GM12878 (cell line): ENCODE data around the gene SIGLEC10. TPM values are rescaled to one million over a fixed set of nuclear protein-coding genes. Genes with fewer than 3 reads are reported as not detected.

Source experiments
- ATAC-seq: fragments of 200-7000 bp; cut with Tn5 transposase; 3 replicates; pipeline ENCODE4 v1.9.1; 2020; ENCODE audit warnings: mild to moderate bottlenecking, moderate library complexity
- BruUV-seq: library from RNA; stranded (reverse); fragments of 400-500 nt; replicated peaks from 2 replicates; lab custom pipeline; 2021; lab: Mats Ljungman, UMichigan
- CTCF ChIA-PET: fragments of 300-600 bp; sonication (Branson Sonifier 250); formaldehyde crosslinking; extraction: SDS; loops from one replicate; lab custom pipeline; 2021; ENCODE audit warnings: inconsistent platforms; lab: Yijun Ruan, JAX
- POLR2A ChIA-PET: fragments of 350-600 bp; formaldehyde crosslinking; extraction: SDS; loops from one replicate; lab custom pipeline; 2021; ENCODE audit warnings: inconsistent platforms; lab: Charles Lee
- RAD21 ChIA-PET: fragments of 300-600 bp; sonication (Branson Sonifier 250); formaldehyde crosslinking; loops from one replicate; lab custom pipeline; 2023; ENCODE audit warnings: antibody characterized with exemption; ENCODE audit not compliant: unreplicated experiment; lab: Charles Lee
- SMC1A ChIA-PET: fragments of 300-600 bp; sonication (Branson Sonifier 250); formaldehyde crosslinking; loops from one replicate; lab custom pipeline; 2023; ENCODE audit not compliant: unreplicated experiment, uncharacterized antibody; lab: Charles Lee
- DNase-seq: peaks from one replicate; pipeline ENCODE4 v3.0.0-alpha.2; 2011; ENCODE audit warnings: low read depth, low spot score
- FAIRE-seq: peaks from 3 replicates; lab custom pipeline; 2011; peaks lifted over from hg19 to GRCh38; lab: Jason Lieb, UNC
- H2AFZ ChIP-seq: 2 replicates; pipeline ENCODE4 v1.6.0; 2011; ENCODE audit warnings: low read depth, low read length, control low read depth; ENCODE audit not compliant: control insufficient read depth
- H3K27ac ChIP-seq: 2 replicates; pipeline ENCODE4 v1.5.1; 2011; ENCODE audit warnings: control low read depth; ENCODE audit not compliant: control insufficient read depth, insufficient read depth
- H3K27me3 ChIP-seq, 2 experiments: replicated peaks in 1 of 2; 2 replicates each; pipeline versions ENCODE4 v1.6.0 to v1.6.1; 2011; ENCODE audit warnings: low read length in 1 of 2; ENCODE audit not compliant: control insufficient read depth in 2 of 2, insufficient read depth in 2 of 2
- H3K36me3 ChIP-seq, 2 experiments: 2 replicates each; pipeline ENCODE4 v1.5.1; 2011; ENCODE audit warnings: low read length in 1 of 2; ENCODE audit not compliant: control insufficient read depth in 2 of 2, insufficient read depth in 2 of 2
- H3K4me1 ChIP-seq: 2 replicates; pipeline ENCODE4 v1.6.1; 2011; ENCODE audit warnings: mild to moderate bottlenecking, low read length, moderate library complexity, mixed read lengths; ENCODE audit not compliant: control insufficient read depth, insufficient read depth
- H3K4me2 ChIP-seq: 2 replicates; pipeline ENCODE4 v1.6.0; 2011; ENCODE audit warnings: control low read depth; ENCODE audit not compliant: control insufficient read depth, insufficient read depth
- H3K4me3 ChIP-seq: fragments of 200-600 bp; sonication (generic); 2 replicates; pipeline ENCODE4 v1.5.1; 2016
- H3K79me2 ChIP-seq: 2 replicates; pipeline ENCODE4 v1.6.0; 2011; ENCODE audit warnings: low read length; ENCODE audit not compliant: control insufficient read depth, insufficient read depth
- H3K9ac ChIP-seq: 2 replicates; pipeline ENCODE4 v1.8.0; 2011; ENCODE audit warnings: low read length, control low read depth, mixed read lengths; ENCODE audit not compliant: control insufficient read depth, insufficient read depth
- H3K9me3 ChIP-seq: replicated peaks from 3 replicates; pipeline ENCODE4 v1.5.1; 2011; ENCODE audit warnings: mild to moderate bottlenecking, low read length; ENCODE audit not compliant: control insufficient read depth, insufficient read depth
- H4K20me1 ChIP-seq: 2 replicates; pipeline ENCODE4 v1.6.0; 2011; ENCODE audit not compliant: control insufficient read depth, insufficient read depth
- BMI1 ChIP-seq: fragments of 450-650 bp; IDR thresholded peaks from 2 replicates; pipeline ENCODE4 v1.6.1; 2016; ENCODE audit warnings: mild to moderate bottlenecking, moderate library complexity, borderline replicate concordance
- CHD4 ChIP-seq: fragments of 200-600 bp; sonication (generic); IDR thresholded peaks from 2 replicates; pipeline ENCODE4 v1.6.1; 2016; ENCODE audit warnings: mild to moderate bottlenecking
- EED ChIP-seq: sonication (generic); IDR thresholded peaks from 2 replicates; pipeline ENCODE4 v1.6.1; 2016; ENCODE audit warnings: antibody characterized with exemption, low read depth
- ETV6 ChIP-seq, 2 experiments: fragments of 450-650 bp in 1 of 2; IDR thresholded peaks in 1 of 2; conservative IDR thresholded peaks in 1 of 2; 2 replicates each; pipeline ENCODE4 v1.6.1; 2014; ENCODE audit warnings: antibody characterized with exemption in 1 of 2, borderline replicate concordance in 1 of 2, low read depth in 1 of 2, mild to moderate bottlenecking in 1 of 2, moderate library complexity in 1 of 2
- GABPA ChIP-seq: IDR thresholded peaks from 2 replicates; pipeline ENCODE4 v1.6.1; 2014; ENCODE audit warnings: antibody characterized with exemption, low read depth, mild to moderate bottlenecking, inconsistent platforms
- HDAC2 ChIP-seq: fragments of 200-600 bp; sonication (generic); IDR thresholded peaks from 2 replicates; pipeline ENCODE4 v1.6.1; 2017
- KLF5 ChIP-seq: fragments of 450-650 bp; IDR thresholded peaks from 2 replicates; pipeline ENCODE4 v1.6.1; 2014; ENCODE audit warnings: mild to moderate bottlenecking; ENCODE audit not compliant: partially characterized antibody
- NFYB ChIP-seq: IDR thresholded peaks from 2 replicates; pipeline ENCODE4 v1.6.1; 2011; ENCODE audit warnings: low read depth, mild to moderate bottlenecking, low read length, improper control_type of control experiment, moderate library complexity; ENCODE audit not compliant: insufficient read depth
- PRDM15 ChIP-seq: fragments of 450-650 bp; formaldehyde crosslinking; IDR thresholded peaks from 2 replicates; pipeline ENCODE4 v1.4.0; 2020; ENCODE audit warnings: mild to moderate bottlenecking, moderate library complexity
- SREBF1 ChIP-seq: IDR thresholded peaks from 2 replicates; pipeline ENCODE4 v1.6.1; 2012; ENCODE audit warnings: mild to moderate bottlenecking, low read length
- SRF ChIP-seq, 2 experiments: IDR thresholded peaks; 2 replicates each; pipeline ENCODE4 v1.6.1; 2011; ENCODE audit warnings: low read depth in 2 of 2, low read length in 2 of 2, mild to moderate bottlenecking in 1 of 2, moderate library complexity in 1 of 2
- STAT3 ChIP-seq: IDR thresholded peaks from 2 replicates; pipeline ENCODE4 v1.6.1; 2011; ENCODE audit warnings: low read depth, low read length, improper control_type of control experiment
- USF2 ChIP-seq: IDR thresholded peaks from 2 replicates; pipeline ENCODE4 v1.6.1; 2011; ENCODE audit warnings: low read depth, low read length, improper control_type of control experiment, borderline replicate concordance
- WGBS: methylation state at CpG from one replicate; pipeline ENCODE4 v1.1.6; 2016; ENCODE audit warnings: low lambda C conversion rate; ENCODE audit not compliant: insufficient replicate concordance, insufficient coverage; ENCODE audit errors: missing lambda C conversion rate; 5-methylcytosine and 5-hydroxymethylcytosine counted together
- in situ Hi-C: fragments of 300-500 bp; cut with MboI; formaldehyde crosslinking; loops from 9 replicates; pipeline ENCODE4 v1.14.3; 2018; ENCODE audit warnings: mixed read lengths
- intact Hi-C: fragments of 100-400 bp; cut with micrococcal nuclease; formaldehyde crosslinking; loops from one replicate; pipeline ENCODE4 v1.14.2; 2022; ENCODE audit not compliant: unreplicated experiment
- polyA plus RNA-seq, 11 experiments: library from polyadenylated mRNA; depleted of rRNA in 4 of 11; unstranded in 6 of 11; stranded (reverse) in 5 of 11; fragments of >200 nt; fragmentation: Nextera tagmentation in 4 of 11; fragmentation: Illumina TruSeq in 1 of 11; extraction: Ambion mirVana in 4 of 11; extraction: Trizol in 1 of 11; gene quantifications; 1 replicate in 1 of 11; 2 replicates in 10 of 11; pipeline versions ENCODE4 v1.2.1 to v1.2.3, GENCODE V29; 2011 to 2016; ENCODE audit warnings: inconsistent platforms in 2 of 11, missing spikeins in 2 of 11, low read depth in 1 of 11
- total RNA-seq, 4 experiments: library from RNA; depleted of rRNA in 3 of 4; stranded (reverse); fragments of >200 nt in 3 of 4; fragmentation: Illumina TruSeq in 1 of 4; extraction: Trizol in 1 of 4; gene quantifications; 2 replicates each; pipeline versions ENCODE4 v1.2.1 to v1.2.3, GENCODE V29; 2013 to 2021
- TF ChIP-seq, protein P1 (sequence below): IDR thresholded peaks from 2 replicates; pipeline ENCODE4 v1.6.1; 2012; ENCODE audit warnings: low read depth, low read length, improper control_type of control experiment
- TF ChIP-seq, protein P2 (sequence below): fragments of 450-650 bp; IDR thresholded peaks from 2 replicates; pipeline ENCODE4 v1.6.1; 2016; ENCODE audit warnings: mild to moderate bottlenecking

SIGLEC10 gene
- total and polyA plus RNA-seq, 10 of the 15 experiments (the other 5 are each of a cell fraction or from before 2014, with no cell fraction given) = 2.3 to 16.8 (median 7.8) TPM

DNA sequence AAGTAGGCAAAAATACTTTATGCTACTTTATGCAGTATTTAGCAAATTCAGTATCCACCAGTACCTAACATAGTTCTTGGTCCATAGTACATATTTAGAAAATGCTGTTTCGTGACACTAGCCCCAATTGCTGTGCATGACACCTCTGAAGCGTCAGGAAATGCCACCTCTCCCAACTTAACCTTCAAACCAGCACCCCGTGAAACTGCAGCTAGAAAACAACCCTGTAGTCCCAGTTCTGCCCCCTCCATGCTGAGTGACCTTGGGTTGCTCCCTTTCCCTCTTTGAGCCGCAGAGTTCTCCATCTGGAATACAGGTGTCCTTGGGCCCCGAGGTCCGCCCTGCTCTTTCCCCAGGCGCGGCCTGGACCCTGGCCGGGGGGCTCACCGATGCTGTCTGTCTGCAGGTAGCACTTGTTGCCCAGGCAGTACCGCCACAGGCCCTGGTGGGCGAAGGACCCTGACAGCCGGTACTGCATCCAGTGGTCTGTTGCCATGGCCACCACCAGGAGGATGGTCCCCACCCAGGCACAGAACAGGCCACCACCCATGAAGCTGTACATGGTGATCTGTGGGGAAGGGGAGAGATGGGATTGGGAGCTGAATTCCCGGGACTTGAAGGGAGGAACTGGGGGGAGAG is 30.4 kb downstream of the SIGLEC10 start (continued):
- TF ChIP-seq USF2 (no peak), BMI1 (no peak), SREBF1 (no peak), KLF5 (no peak), ETV6 (conservative IDR thresholded peaks at IDR 0.05 in 1 of 2, IDR thresholded peaks at IDR 0.05 in 1 of 2; ENCODE audit: borderline replicate concordance in 1 of 2, low read depth in 1 of 2) (no peak), HDAC2 (no peak), CHD4 (no peak)
- TF ChIP-seq, protein P1, sequence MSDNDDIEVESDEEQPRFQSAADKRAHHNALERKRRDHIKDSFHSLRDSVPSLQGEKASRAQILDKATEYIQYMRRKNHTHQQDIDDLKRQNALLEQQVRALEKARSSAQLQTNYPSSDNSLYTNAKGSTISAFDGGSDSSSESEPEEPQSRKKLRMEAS = no peak
- TF ChIP-seq, all 136 proteins: peak for 0

DNA sequence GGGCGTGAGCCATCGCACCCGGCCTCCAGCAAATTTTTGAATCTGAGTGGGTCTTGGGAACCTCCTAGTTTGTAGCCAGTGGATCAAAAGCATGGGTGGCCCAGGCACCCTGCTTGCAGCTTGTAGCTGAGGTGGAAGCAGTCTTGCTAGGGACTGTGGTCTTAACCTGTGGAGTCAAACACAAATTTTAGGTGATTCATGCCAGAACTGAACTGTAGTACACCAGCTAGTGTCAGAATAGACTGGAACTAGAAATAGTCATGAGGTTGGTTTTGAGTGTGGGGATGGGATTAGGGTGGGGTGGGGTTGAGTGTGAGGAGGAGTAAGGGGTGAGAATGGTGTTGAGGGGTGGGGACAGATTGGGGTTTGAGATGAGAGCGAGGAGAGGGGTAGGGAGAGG is 35.4 kb downstream of the SIGLEC10 start:
- Histone ChIP-seq H2AFZ (no peak overlapping the region), H3K27me3 (no peaks in the 10 kb centered on the region), H4K20me1 (no peaks in the 10 kb centered on the region), H3K9ac (no peak overlapping the region), H3K36me3 (no peaks in the 10 kb centered on the region), H3K4me3 (no peak overlapping the region), H3K4me2 (no peak overlapping the region), H3K9me3 (no peaks in the 10 kb centered on the region), H3K27ac (no peak overlapping the region), H3K79me2 (no peaks in the 10 kb centered on the region), H3K4me1 (peaks cover 4% of the 10 kb centered on the region)
- CTCF ChIA-PET = interaction anchor here (1.1 kb wide), 1 partner anchor 44 kb away, joined by 3 read pairs; no protein-coding TSS in a partner anchor
- TF ChIP-seq SRF (IDR thresholded peaks at IDR 0.05; ENCODE audit: low read depth in 2 of 2, low read length in 2 of 2) (no peak), GABPA (no peak), STAT3 (no peak), NFYB (no peak), PRDM15 (no peak), EED (no peak)
- TF ChIP-seq, protein P2, sequence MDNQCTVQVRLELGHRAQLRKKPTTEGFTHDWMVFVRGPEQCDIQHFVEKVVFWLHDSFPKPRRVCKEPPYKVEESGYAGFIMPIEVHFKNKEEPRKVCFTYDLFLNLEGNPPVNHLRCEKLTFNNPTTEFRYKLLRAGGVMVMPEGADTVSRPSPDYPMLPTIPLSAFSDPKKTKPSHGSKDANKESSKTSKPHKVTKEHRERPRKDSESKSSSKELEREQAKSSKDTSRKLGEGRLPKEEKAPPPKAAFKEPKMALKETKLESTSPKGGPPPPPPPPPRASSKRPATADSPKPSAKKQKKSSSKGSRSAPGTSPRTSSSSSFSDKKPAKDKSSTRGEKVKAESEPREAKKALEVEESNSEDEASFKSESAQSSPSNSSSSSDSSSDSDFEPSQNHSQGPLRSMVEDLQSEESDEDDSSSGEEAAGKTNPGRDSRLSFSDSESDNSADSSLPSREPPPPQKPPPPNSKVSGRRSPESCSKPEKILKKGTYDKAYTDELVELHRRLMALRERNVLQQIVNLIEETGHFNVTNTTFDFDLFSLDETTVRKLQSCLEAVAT = no peak
- no TSS peak for BruUV-seq
- no peak for FAIRE-seq
- in situ Hi-C loops (loop anchor here (25.0 kb wide), 1 partner anchor 1155 kb away; the partner anchor contains the start of gene ZNF808), intact Hi-C loops (no loop called here)
- DNase-seq = no peak
- RAD21 ChIA-PET = no interaction called here
- 57% methylated on average over 4 of the region's 4 CpGs for WGBS
- SMC1A ChIA-PET = interaction anchor here (0.6 kb wide), 1 partner anchor 8 kb away, joined by 3 read pairs; no protein-coding TSS in a partner anchor
- no peak for ATAC-seq
- POLR2A ChIA-PET = interaction anchor here (0.6 kb wide), 1 partner anchor 17 kb away, joined by 3 read pairs; no protein-coding TSS in a partner anchor
